Measurements from ENCODE around the gene PADI6. TPM values are rescaled to one million over a fixed set of nuclear protein-coding genes. Genes with fewer than 3 reads are reported as not detected.

PADI6 gene
- total RNA-seq, 2 experiments from 2014 or later, result not detected

DNA sequence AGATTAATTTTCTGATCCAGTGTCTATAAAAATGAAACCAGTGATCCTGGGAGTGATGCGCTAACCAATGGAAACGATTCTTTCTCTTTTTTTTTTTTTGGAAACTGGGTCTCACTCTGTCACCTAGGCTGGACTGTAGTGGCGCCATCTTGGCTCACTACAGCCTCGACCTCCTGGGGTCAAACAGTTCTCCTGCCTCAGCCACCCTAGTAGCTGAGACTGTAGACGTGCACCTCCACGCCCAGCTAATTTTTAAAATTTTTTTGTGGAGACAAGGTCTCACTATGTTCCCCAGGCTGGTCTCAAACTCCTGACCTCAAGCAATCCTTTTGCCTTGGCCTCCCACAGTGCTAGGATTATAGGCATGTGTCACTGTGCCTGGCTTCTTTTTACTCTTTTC is 70.8 kb downstream of the PADI6 start:
- Mint-ChIP-seq H3K9me3 (no peaks in the 10 kb centered on the region), H3K36me3 (peaks cover 7% of the 10 kb centered on the region), H3K4me1 (peaks cover 22% of the 10 kb centered on the region), H3K27me3 (no peaks in the 10 kb centered on the region), H3K4me3 (no peak overlapping the region), H3K27ac (no peak overlapping the region)
- no peak for DNase-seq

DNA sequence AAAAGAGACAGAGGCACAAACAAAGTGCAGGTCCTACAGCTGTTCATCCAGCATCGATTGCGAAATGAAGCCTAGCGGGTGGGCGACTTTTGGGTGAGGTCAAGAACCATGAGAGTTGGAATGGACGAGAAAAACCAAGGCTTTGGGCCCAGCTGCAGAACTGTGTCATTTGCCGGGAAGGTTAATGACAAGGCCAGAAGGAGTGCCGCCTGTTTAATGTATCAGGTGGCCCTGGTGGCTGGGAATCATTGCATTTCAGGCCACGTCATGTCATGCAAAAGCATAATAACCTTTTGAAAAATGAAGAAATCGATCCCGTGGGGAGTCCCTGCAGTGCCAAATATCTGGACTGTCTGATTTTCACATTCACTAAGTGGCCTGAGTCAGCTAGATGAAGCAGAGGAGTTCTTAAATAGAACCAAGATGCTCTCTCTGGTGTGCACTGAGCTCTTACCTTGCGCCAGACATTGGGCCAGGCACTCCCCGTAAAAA is 75.6 kb downstream of the PADI6 start:
- no peaks in the 10 kb centered on the region for H3K27me3 Mint-ChIP-seq
- H3K27ac Mint-ChIP-seq, result no peak overlapping the region
- no peak overlapping the region for H3K4me3 Mint-ChIP-seq
- DNase-seq, result no peak
- H3K36me3 Mint-ChIP-seq, result no peaks in the 10 kb centered on the region
- no peaks in the 10 kb centered on the region for H3K4me1 Mint-ChIP-seq
- no peaks in the 10 kb centered on the region for H3K9me3 Mint-ChIP-seq

Other genes with a start within 250 kb of the PADI6 start
- gene PADI1, start 167.1 kb upstream of the PADI6 start, total RNA-seq, result not detected
- gene PADI3, start 123.1 kb upstream of the PADI6 start, total RNA-seq, result not detected
- 1 to 10 TPM; 3.7 to 4.2 TPM for gene PADI4, start 64.0 kb upstream of the PADI6 start, total RNA-seq
- gene RCC2, start 67.5 kb downstream of the PADI6 start, total RNA-seq, result 100 to 1,000 TPM; 192 to 196 TPM
- gene ARHGEF10L, start 167.5 kb downstream of the PADI6 start, total RNA-seq, result not detected